ENCODE measurements around the gene IPO4.

Gene IPO4

GRCh38 chr14:24135834-24136683 is 52.6 kb downstream of the IPO4 start, which contains the start of gene PSME1:
TSS of gene PSME1 (plus strand) at chr14:24136194. CDS start at chr14:24136263, 69 bp downstream.
- H3K23ac ChIP-seq (ENCODE audit: low read length) = no peak within 1 kb of the TSS
- peak; percentile 82 to 88 for DNase-seq
- peaks cover 19% of the 10 kb centered on the region in 2 experiments for H3K36me3 ChIP-seq (ENCODE audit: control insufficient read depth in 1 of 2, insufficient read depth in 2 of 2, low read length in 2 of 2)
- peaks cover 9% of the 10 kb centered on the region for H3K79me1 ChIP-seq (ENCODE audit: low read length)
- peaks cover 1% of the 10 kb centered on the region for H3K9me3 ChIP-seq (ENCODE audit: insufficient read depth, low read depth, low read length)
- no peaks in the 10 kb centered on the region for H3K27me3 ChIP-seq (ENCODE audit: insufficient read depth, low read length)
- peak within 1 kb of the TSS; percentile 73 for H3K9ac ChIP-seq (ENCODE audit: low read length)
- peak within 1 kb of the TSS; percentile 20 for H2AK5ac ChIP-seq (ENCODE audit: low read length)
- no peak within 1 kb of the TSS for H2BK12ac ChIP-seq (ENCODE audit: low read length)
- peak within 1 kb of the TSS; percentile 54 for H3K18ac ChIP-seq (ENCODE audit: low read length)
- no peak within 1 kb of the TSS for H3K27ac ChIP-seq (ENCODE audit: low read depth, low read length)
- H3K14ac ChIP-seq (ENCODE audit: low read length) = peak within 1 kb of the TSS; percentile 46
- H3K4ac ChIP-seq (ENCODE audit: low read depth, low read length) = no peak within 1 kb of the TSS
- H3K4me3 ChIP-seq (ENCODE audit: low read depth, low read length) = peak within 1 kb of the TSS; percentile 96
- peak within 1 kb of the TSS; percentile 59 for H2BK120ac ChIP-seq (ENCODE audit: insufficient read depth, low read length, poor library complexity)
- H2BK5ac ChIP-seq (ENCODE audit: low read depth, low read length, poor library complexity) = no peak within 1 kb of the TSS
- peak within 1 kb of the TSS; percentile 84 for H4K8ac ChIP-seq (ENCODE audit: low read depth, low read length)
- no CpG with 5 or more reads among the region's 75 CpGs for WGBS (ENCODE audit: extremely low coverage, insufficient coverage, insufficient read length)
- H4K12ac ChIP-seq (ENCODE audit: low read depth, low read length) = peak within 1 kb of the TSS; percentile 68
- H3K4me1 ChIP-seq (ENCODE audit: control insufficient read depth in 1 of 2, insufficient read depth in 2 of 2, low read length in 2 of 2) = peaks cover 6 to 10% of the 10 kb centered on the region in 2 experiments
- H4K91ac ChIP-seq (ENCODE audit: low read depth, low read length) = peak within 1 kb of the TSS; percentile 67
- peak within 1 kb of the TSS; percentile 61 for H2AFZ ChIP-seq (ENCODE audit: insufficient read depth, low read length, poor library complexity)
- H3K79me2 ChIP-seq (ENCODE audit: control insufficient read depth, insufficient read depth, low read length, poor library complexity) = peaks cover 6% of the 10 kb centered on the region
- H3K4me2 ChIP-seq (ENCODE audit: low read length) = peak within 1 kb of the TSS; percentile 78

- Histone ChIP-seq H3K9me3 (ENCODE audit: insufficient read depth, low read depth, low read length) (peaks cover 1% of the 10 kb centered on the region), H2AK5ac (ENCODE audit: low read length) (no peak overlapping the region), H2BK120ac (ENCODE audit: insufficient read depth, low read length, poor library complexity) (no peak overlapping the region), H3K9ac (ENCODE audit: low read length) (no peak overlapping the region), H3K14ac (ENCODE audit: low read length) (no peak overlapping the region), H3K4ac (ENCODE audit: low read depth, low read length) (no peak overlapping the region), H3K4me2 (ENCODE audit: low read length) (peak overlapping the region; percentile 78), H3K79me2 (ENCODE audit: control insufficient read depth, insufficient read depth, low read length, poor library complexity) (peaks cover 3% of the 10 kb centered on the region), H4K8ac (ENCODE audit: low read depth, low read length) (peak overlapping the region; percentile 41), H4K91ac (ENCODE audit: low read depth, low read length) (no peak overlapping the region), H4K12ac (ENCODE audit: low read depth, low read length) (no peak overlapping the region), H3K4me1 (ENCODE audit: control insufficient read depth in 1 of 2, insufficient read depth in 2 of 2, low read length in 2 of 2) (peaks cover 6 to 10% of the 10 kb centered on the region in 2 experiments), H3K27ac (ENCODE audit: low read depth, low read length) (no peak overlapping the region), H3K27me3 (ENCODE audit: insufficient read depth, low read length) (no peaks in the 10 kb centered on the region), H2BK12ac (ENCODE audit: low read length) (no peak overlapping the region), H2BK5ac (ENCODE audit: low read depth, low read length, poor library complexity) (no peak overlapping the region), H3K23ac (ENCODE audit: low read length) (no peak overlapping the region), H3K36me3 (ENCODE audit: control insufficient read depth in 1 of 2, insufficient read depth in 2 of 2, low read length in 2 of 2) (peaks cover 19% of the 10 kb centered on the region in 2 experiments), H3K18ac (ENCODE audit: low read length) (no peak overlapping the region), H3K4me3 (ENCODE audit: low read depth, low read length) (peak overlapping the region; percentile 96), H3K79me1 (ENCODE audit: low read length) (peaks cover 5% of the 10 kb centered on the region), H2AFZ (ENCODE audit: insufficient read depth, low read length, poor library complexity) (peak overlapping the region; percentile 48)
- no CpG with 5 or more reads among the region's 9 CpGs for WGBS (ENCODE audit: extremely low coverage, insufficient coverage, insufficient read length)
- no peak for DNase-seq
Observed at GRCh38 chr14:24135584-24135833, 53.1 kb downstream of the IPO4 start.

- no CpG with 5 or more reads among the region's 1 CpG for WGBS (ENCODE audit: extremely low coverage, insufficient coverage, insufficient read length)
- no peak for DNase-seq
- no peak overlapping the region for H2BK12ac ChIP-seq (ENCODE audit: low read length)
- H2BK5ac ChIP-seq (ENCODE audit: low read depth, low read length, poor library complexity) = no peak overlapping the region
- H3K23ac ChIP-seq (ENCODE audit: low read length) = no peak overlapping the region
- H3K27ac ChIP-seq (ENCODE audit: low read depth, low read length) = no peak overlapping the region
- H3K18ac ChIP-seq (ENCODE audit: low read length) = no peak overlapping the region
- no peak overlapping the region for H4K12ac ChIP-seq (ENCODE audit: low read depth, low read length)
- H3K14ac ChIP-seq (ENCODE audit: low read length) = no peak overlapping the region
- peaks cover 5% of the 10 kb centered on the region for H3K79me1 ChIP-seq (ENCODE audit: low read length)
- H3K4me2 ChIP-seq (ENCODE audit: low read length) = no peak overlapping the region
- no peak overlapping the region for H3K4me3 ChIP-seq (ENCODE audit: low read depth, low read length)
- no peaks in the 10 kb centered on the region for H3K9me3 ChIP-seq (ENCODE audit: insufficient read depth, low read depth, low read length)
- no peak overlapping the region for H2AK5ac ChIP-seq (ENCODE audit: low read length)
- no peak overlapping the region for H2BK120ac ChIP-seq (ENCODE audit: insufficient read depth, low read length, poor library complexity)
- no peak overlapping the region for H3K9ac ChIP-seq (ENCODE audit: low read length)
- peaks cover 9 to 10% of the 10 kb centered on the region in 2 experiments for H3K36me3 ChIP-seq (ENCODE audit: control insufficient read depth in 1 of 2, insufficient read depth in 2 of 2, low read length in 2 of 2)
- H2AFZ ChIP-seq (ENCODE audit: insufficient read depth, low read length, poor library complexity) = no peak overlapping the region
- H3K4me1 ChIP-seq (ENCODE audit: control insufficient read depth in 1 of 2, insufficient read depth in 2 of 2, low read length in 2 of 2) = peaks cover 6 to 10% of the 10 kb centered on the region in 2 experiments
- no peak overlapping the region for H4K91ac ChIP-seq (ENCODE audit: low read depth, low read length)
- H3K27me3 ChIP-seq (ENCODE audit: insufficient read depth, low read length) = no peaks in the 10 kb centered on the region
- no peak overlapping the region for H3K4ac ChIP-seq (ENCODE audit: low read depth, low read length)
- H4K8ac ChIP-seq (ENCODE audit: low read depth, low read length) = no peak overlapping the region
- peaks cover 3% of the 10 kb centered on the region for H3K79me2 ChIP-seq (ENCODE audit: control insufficient read depth, insufficient read depth, low read length, poor library complexity)
Observed at GRCh38 chr14:24133735-24134134, 54.9 kb downstream of the IPO4 start.

GRCh38 chr14:24132976-24133375 is 55.6 kb downstream of the IPO4 start:
- Histone ChIP-seq H2BK12ac (ENCODE audit: low read length) (no peak overlapping the region), H3K27ac (ENCODE audit: low read depth, low read length) (no peak overlapping the region), H3K14ac (ENCODE audit: low read length) (no peak overlapping the region), H4K8ac (ENCODE audit: low read depth, low read length) (no peak overlapping the region), H2BK120ac (ENCODE audit: insufficient read depth, low read length, poor library complexity) (no peak overlapping the region), H2BK5ac (ENCODE audit: low read depth, low read length, poor library complexity) (no peak overlapping the region), H3K9ac (ENCODE audit: low read length) (no peak overlapping the region), H3K4ac (ENCODE audit: low read depth, low read length) (no peak overlapping the region), H3K79me1 (ENCODE audit: low read length) (peaks cover 5% of the 10 kb centered on the region), H2AFZ (ENCODE audit: insufficient read depth, low read length, poor library complexity) (no peak overlapping the region), H3K4me1 (ENCODE audit: control insufficient read depth in 1 of 2, insufficient read depth in 2 of 2, low read length in 2 of 2) (peaks cover 6 to 10% of the 10 kb centered on the region in 2 experiments), H3K23ac (ENCODE audit: low read length) (no peak overlapping the region), H3K18ac (ENCODE audit: low read length) (no peak overlapping the region), H2AK5ac (ENCODE audit: low read length) (no peak overlapping the region), H3K27me3 (ENCODE audit: insufficient read depth, low read length) (no peaks in the 10 kb centered on the region), H3K9me3 (ENCODE audit: insufficient read depth, low read depth, low read length) (no peaks in the 10 kb centered on the region), H3K4me2 (ENCODE audit: low read length) (no peak overlapping the region), H4K91ac (ENCODE audit: low read depth, low read length) (no peak overlapping the region), H3K36me3 (ENCODE audit: control insufficient read depth in 1 of 2, insufficient read depth in 2 of 2, low read length in 2 of 2) (peaks cover 2 to 5% of the 10 kb centered on the region in 2 experiments), H4K12ac (ENCODE audit: low read depth, low read length) (no peak overlapping the region), H3K4me3 (ENCODE audit: low read depth, low read length) (no peak overlapping the region), H3K79me2 (ENCODE audit: control insufficient read depth, insufficient read depth, low read length, poor library complexity) (peaks cover 3% of the 10 kb centered on the region)
- WGBS (ENCODE audit: extremely low coverage, insufficient coverage, insufficient read length) = no CpG with 5 or more reads among the region's 2 CpGs
- no peak for DNase-seq

All from trophoblast cell (in vitro differentiated cells and primary cell).